ENCODE results near the gene RECQL5. TPM values are rescaled to one million over a fixed set of nuclear protein-coding genes. Genes with fewer than 3 reads are reported as not detected.

Gene RECQL5
- total RNA-seq, 2 experiments from 2014 or later = 90.0 to 139 TPM

GRCh38 chr17:75633486-75634375 lies 33.2 kb downstream of the RECQL5 start:
- no TSS peak for BruUV-seq (replicated peaks)
- peaks cover 19% of the 10 kb centered on the region; the same call in 1 of the 2 replicates for H3K36me3 ChIP-seq (ENCODE audit: insufficient read depth, low read length)
- peaks cover 22% of the 10 kb centered on the region for H3K4me1 ChIP-seq (ENCODE audit: insufficient read depth, low read length, poor library complexity, severe bottlenecking)
- no peaks in the 10 kb centered on the region for H3K9me2 ChIP-seq (ENCODE audit: insufficient read depth, low read length)
- no peak for TF ChIP-seq EZH2phosphoT487 (IDR thresholded peaks at IDR 0.05; ENCODE audit: borderline replicate concordance, low read depth, low read length)
- peak; percentile 82 for TF ChIP-seq CTCF (conservative IDR thresholded peaks at IDR 0.05; ENCODE audit: low read length)
- peak overlapping the region; percentile 23 for H3K27ac ChIP-seq (ENCODE audit: low read depth, low read length, poor library complexity, severe bottlenecking)
- no peaks in the 10 kb centered on the region for H3K9me3 ChIP-seq (ENCODE audit: low read length)
- DNase-seq (ENCODE audit: low spot score) = peak; percentile 88
- no peaks in the 10 kb centered on the region for H4K20me1 ChIP-seq (ENCODE audit: insufficient read depth, low read length)
- H2AFZ ChIP-seq (ENCODE audit: low read length) = no peak overlapping the region
- H3K4me3 ChIP-seq (ENCODE audit: low read depth, low read length, poor library complexity, severe bottlenecking) = no peak overlapping the region
- peak overlapping the region; percentile 48 for H3K4me2 ChIP-seq (ENCODE audit: low read length)
- CTCF ChIA-PET (ENCODE audit: unreplicated experiment) = interaction anchor here (0.5 to 2.4 kb wide), 17 partner anchors 8 to 365 kb away, joined by 3 to 35 read pairs (median 4); partner anchors contain the start of gene ITGB4
- POLR2A ChIA-PET = interaction anchor here (0.5 to 2.0 kb wide), 8 partner anchors 22 to 623 kb away, joined by 3 to 7 read pairs (median 4); a partner anchor contains a TSS
- H3K79me2 ChIP-seq (ENCODE audit: insufficient read depth, low read depth, low read length) = no peaks in the 10 kb centered on the region
- intact Hi-C loops (cut with micrococcal nuclease; ENCODE audit: unreplicated experiment) = loop anchor here (1.0 to 5.0 kb wide), 4 partner anchors 20 to 114 kb away; partner anchors contain the start of genes RECQL5 and SAP30BP

DNA sequence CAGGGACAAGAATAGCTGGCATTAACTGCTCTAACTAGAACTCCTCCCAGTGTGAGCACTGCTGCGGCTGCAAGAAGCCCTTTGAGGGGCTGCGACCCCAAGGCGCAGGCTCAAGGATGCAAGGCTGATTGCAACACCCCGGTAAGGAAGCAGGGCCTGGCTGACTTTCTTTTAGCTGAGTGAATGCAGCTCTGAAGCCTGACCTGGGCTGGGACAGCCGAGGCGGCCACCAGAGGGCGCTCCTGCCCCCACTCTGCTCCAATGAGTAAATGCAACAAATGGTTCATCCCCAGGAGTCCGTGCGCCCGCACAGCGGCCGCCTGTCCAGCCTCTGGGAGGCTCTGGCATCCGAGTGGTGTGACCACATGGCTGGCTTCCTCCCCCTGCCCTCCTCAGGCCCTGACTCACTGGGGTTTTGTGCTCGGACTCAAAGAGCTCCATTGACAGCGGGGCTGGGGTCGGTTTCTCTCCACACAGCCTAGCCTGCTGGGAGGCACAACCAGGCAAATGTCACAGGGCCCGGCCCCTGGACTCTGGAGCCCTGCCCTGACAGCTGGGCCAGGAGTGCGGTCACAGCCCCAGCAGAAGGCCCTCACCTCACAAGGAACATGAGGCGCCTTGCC lies 34.0 kb downstream of the RECQL5 start, which contains the start of gene SMIM5:
Gene SMIM5 (plus strand): TSS at position 572 of the 623 bp plus-strand sequence. CDS start 6,768 bp downstream, outside the sequence.
- peak; percentile 87 for DNase-seq (ENCODE audit: low spot score)
- peak within 1 kb of the TSS; percentile 48 for H3K4me2 ChIP-seq (ENCODE audit: low read length)

More for the DNA sequence above, 34.0 kb downstream of the RECQL5 start, which contains the start of gene SMIM5:
- peak within 1 kb of the TSS; percentile 23 for H3K27ac ChIP-seq (ENCODE audit: low read depth, low read length, poor library complexity, severe bottlenecking)
- no peaks in the 10 kb centered on the region for H3K79me2 ChIP-seq (ENCODE audit: insufficient read depth, low read depth, low read length)
- H2AFZ ChIP-seq (ENCODE audit: low read length) = no peak within 1 kb of the TSS
- CTCF ChIA-PET (ENCODE audit: unreplicated experiment) = interaction anchor here (0.6 to 2.4 kb wide), 17 partner anchors 11 to 366 kb away, joined by 3 to 35 read pairs (median 4); partner anchors contain the start of gene ITGB4
- peak; percentile 99 for TF ChIP-seq CTCF (conservative IDR thresholded peaks at IDR 0.05; ENCODE audit: low read length)
- TF ChIP-seq EZH2phosphoT487 (IDR thresholded peaks at IDR 0.05; ENCODE audit: borderline replicate concordance, low read depth, low read length) = no peak
- H3K4me1 ChIP-seq (ENCODE audit: insufficient read depth, low read length, poor library complexity, severe bottlenecking) = peaks cover 22% of the 10 kb centered on the region
- no peaks in the 10 kb centered on the region for H4K20me1 ChIP-seq (ENCODE audit: insufficient read depth, low read length)
- POLR2A ChIA-PET = interaction anchor here (1.0 to 2.0 kb wide), 6 partner anchors 30 to 147 kb away, joined by 4 to 5 read pairs (median 4); a partner anchor contains a TSS
- intact Hi-C loops (cut with micrococcal nuclease; ENCODE audit: unreplicated experiment) = loop anchor here (1.0 to 5.0 kb wide), 4 partner anchors 20 to 114 kb away; partner anchors contain the start of genes RECQL5 and SAP30BP
- no peaks in the 10 kb centered on the region for H3K9me2 ChIP-seq (ENCODE audit: insufficient read depth, low read length)
- no peaks in the 10 kb centered on the region for H3K9me3 ChIP-seq (ENCODE audit: low read length)
- BruUV-seq (replicated peaks) = no TSS peak
- no peak within 1 kb of the TSS for H3K4me3 ChIP-seq (ENCODE audit: low read depth, low read length, poor library complexity, severe bottlenecking)
- H3K36me3 ChIP-seq (ENCODE audit: insufficient read depth, low read length) = peaks cover 22% of the 10 kb centered on the region; the same call in 1 of the 2 replicates
